HCT116 (cell line): ENCODE measurements around the gene SYCE3. TPM values are rescaled to one million over a fixed set of nuclear protein-coding genes. Genes with fewer than 3 reads are reported as not detected.
A peak's percentile ranks its signal among the peaks of the same experiment; 100 is the strongest.

Experiments used
- ATAC-seq: fragments of 200-7000 bp; cut with Tn5 transposase; 2 replicates; pipeline ENCODE4 v1.9.1; 2020; ENCODE audit warnings: mild to moderate bottlenecking, moderate library complexity
- BruUV-seq: library from RNA; stranded (reverse); fragments of 400-500 nt; replicated peaks from 2 replicates; lab custom pipeline; 2021; lab: Mats Ljungman, UMichigan
- CTCF ChIA-PET: fragments of 300-600 bp; sonication (Branson Sonifier 250); formaldehyde crosslinking; loops from one replicate; lab custom pipeline; 2021; ENCODE audit warnings: antibody characterized with exemption; lab: Charles Lee
- POLR2A ChIA-PET: fragments of 300-600, 350-600 bp; sonication (Branson Sonifier 250); formaldehyde crosslinking; loops from one replicate; lab custom pipeline; 2021; ENCODE audit warnings: antibody characterized with exemption; lab: Charles Lee
- RAD21 ChIA-PET, 2 experiments: fragments of 300-600 bp; sonication (Branson Sonifier 250); formaldehyde crosslinking; loops; one replicate each; lab custom pipeline; 2023; ENCODE audit warnings: low total read pairs in 2 of 2; ENCODE audit not compliant: uncharacterized antibody in 2 of 2, unreplicated experiment in 2 of 2, low non-redundant PET in 1 of 2; lab: Charles Lee
- DNase-seq: peaks from one replicate; pipeline ENCODE4 v3.0.0-alpha.2; 2010; ENCODE audit warnings: low read depth, low spot score
- H2AFZ ChIP-seq: fragments of 200-600 bp; shearing (Covaris generic), sonication (generic); 2 replicates; pipeline ENCODE4 v1.6.1; 2017; ENCODE audit warnings: low read depth, mixed run types, mixed read lengths, antibody characterized with exemption, low read length; ENCODE audit not compliant: poor library complexity, severe bottlenecking
- H3K27ac ChIP-seq: 2 replicates; pipeline ENCODE4 v1.5.1; 2012; ENCODE audit warnings: low read depth, low read length
- H3K27me3 ChIP-seq: fragments of 200-600 bp; sonication (generic); 2 replicates; pipeline ENCODE4 v1.6.1; 2016; ENCODE audit warnings: mixed run types, low read length, mixed read lengths; ENCODE audit not compliant: insufficient read depth
- H3K36me3 ChIP-seq, 2 experiments: fragments of 200-500 bp in 1 of 2; fragments of 200-600 bp in 1 of 2; sonication (Bioruptor generic) in 1 of 2; sonication (generic) in 1 of 2; 2 replicates each; pipeline versions ENCODE4 v1.5.1 to v1.6.1; 2014 to 2016; ENCODE audit warnings: low read length in 2 of 2, inconsistent platforms in 1 of 2, mixed read lengths in 1 of 2, mixed run types in 1 of 2; ENCODE audit not compliant: insufficient read depth in 2 of 2, control insufficient read depth in 1 of 2
- H3K4me1 ChIP-seq, 2 experiments: fragments of 200-600 bp in 1 of 2; sonication (generic) in 1 of 2; 2 replicates each; pipeline versions ENCODE4 v1.5.1 to v1.6.1; 2012 to 2017; ENCODE audit warnings: low read length in 2 of 2, inconsistent platforms in 1 of 2, mild to moderate bottlenecking in 1 of 2, mixed read lengths in 1 of 2, mixed run types in 1 of 2, moderate library complexity in 1 of 2; ENCODE audit not compliant: insufficient read depth in 2 of 2, control insufficient read depth in 1 of 2
- H3K4me2 ChIP-seq: fragments of 200-600 bp; sonication (generic); 2 replicates; pipeline ENCODE4 v1.6.1; 2017; ENCODE audit warnings: mixed run types, low read length, mixed read lengths
- H3K4me3 ChIP-seq, 2 experiments: fragments of 200-600 bp in 1 of 2; sonication (generic) in 1 of 2; replicated peaks in 1 of 2; 2 replicates each; pipeline ENCODE4 v1.5.1; 2011 to 2016; ENCODE audit warnings: low read length in 2 of 2, control low read depth in 1 of 2, low read depth in 1 of 2, mild to moderate bottlenecking in 1 of 2, mixed read lengths in 1 of 2, mixed run types in 1 of 2
- H3K79me2 ChIP-seq: fragments of 200-600 bp; sonication (generic); 2 replicates; pipeline ENCODE4 v1.6.1; 2017; ENCODE audit warnings: mild to moderate bottlenecking, mixed run types, low read length, moderate library complexity, mixed read lengths; ENCODE audit not compliant: insufficient read depth
- H3K9ac ChIP-seq: fragments of 200-600 bp; sonication (generic); 2 replicates; pipeline ENCODE4 v1.6.1; 2016; ENCODE audit warnings: low read length, mixed read lengths
- H3K9me2 ChIP-seq: fragments of 200-600 bp; sonication (generic), shearing (Covaris generic); 2 replicates; pipeline ENCODE4 v1.6.1; 2017; ENCODE audit warnings: mixed run types, mild to moderate bottlenecking, moderate library complexity; ENCODE audit not compliant: insufficient read depth
- H3K9me3 ChIP-seq, 2 experiments: fragments of 200-500 bp in 1 of 2; fragments of 200-600 bp in 1 of 2; sonication (Bioruptor generic) in 1 of 2; sonication (generic) in 1 of 2; 2 replicates each; pipeline ENCODE4 v1.6.1; 2014 to 2017; ENCODE audit warnings: low read length in 2 of 2, mixed read lengths in 2 of 2, inconsistent platforms in 1 of 2, low read depth in 1 of 2, mild to moderate bottlenecking in 1 of 2, mixed run types in 1 of 2, moderate library complexity in 1 of 2; ENCODE audit not compliant: control insufficient read depth in 1 of 2, insufficient read depth in 1 of 2
- H4K20me1 ChIP-seq: fragments of 200-600 bp; sonication (generic), shearing (Covaris generic); 2 replicates; pipeline ENCODE4 v1.6.1; 2017; ENCODE audit warnings: mixed run types, mild to moderate bottlenecking, moderate library complexity; ENCODE audit not compliant: insufficient read depth
- EGR1 ChIP-seq: IDR thresholded peaks from 2 replicates; pipeline ENCODE4 v1.6.1; 2012; ENCODE audit warnings: low read depth
- FOSL1 ChIP-seq: IDR thresholded peaks from 2 replicates; pipeline ENCODE4 v1.6.1; 2012; ENCODE audit warnings: low read depth
- SRF ChIP-seq: IDR thresholded peaks from 2 replicates; pipeline ENCODE4 v1.6.1; 2012; ENCODE audit warnings: low read depth
- ZFX ChIP-seq: fragments of 450-650 bp; IDR thresholded peaks from 2 replicates; pipeline ENCODE4 v1.6.1; 2017
- intact Hi-C: fragments of 100-400 bp; cut with micrococcal nuclease; formaldehyde crosslinking; loops from 2 replicates; pipeline ENCODE4 v1.10.0; 2022
- total RNA-seq: library from RNA; stranded (reverse); gene quantifications from one replicate; pipeline ENCODE4 v1.2.1, GENCODE V29; 2021; ENCODE audit not compliant: unreplicated experiment
- TF ChIP-seq, protein P1 (sequence below): IDR thresholded peaks from 2 replicates; pipeline ENCODE4 v1.6.1; 2012
- TF ChIP-seq, protein P2 (sequence below): IDR thresholded peaks from 2 replicates; pipeline ENCODE4 v1.6.1; 2011; ENCODE audit warnings: mild to moderate bottlenecking, low read length, moderate library complexity; ENCODE audit not compliant: insufficient replicate concordance; ENCODE audit errors: extremely low read depth

Gene SYCE3
- total RNA-seq, 1 experiment from 2014 or later, result not detected

DNA sequence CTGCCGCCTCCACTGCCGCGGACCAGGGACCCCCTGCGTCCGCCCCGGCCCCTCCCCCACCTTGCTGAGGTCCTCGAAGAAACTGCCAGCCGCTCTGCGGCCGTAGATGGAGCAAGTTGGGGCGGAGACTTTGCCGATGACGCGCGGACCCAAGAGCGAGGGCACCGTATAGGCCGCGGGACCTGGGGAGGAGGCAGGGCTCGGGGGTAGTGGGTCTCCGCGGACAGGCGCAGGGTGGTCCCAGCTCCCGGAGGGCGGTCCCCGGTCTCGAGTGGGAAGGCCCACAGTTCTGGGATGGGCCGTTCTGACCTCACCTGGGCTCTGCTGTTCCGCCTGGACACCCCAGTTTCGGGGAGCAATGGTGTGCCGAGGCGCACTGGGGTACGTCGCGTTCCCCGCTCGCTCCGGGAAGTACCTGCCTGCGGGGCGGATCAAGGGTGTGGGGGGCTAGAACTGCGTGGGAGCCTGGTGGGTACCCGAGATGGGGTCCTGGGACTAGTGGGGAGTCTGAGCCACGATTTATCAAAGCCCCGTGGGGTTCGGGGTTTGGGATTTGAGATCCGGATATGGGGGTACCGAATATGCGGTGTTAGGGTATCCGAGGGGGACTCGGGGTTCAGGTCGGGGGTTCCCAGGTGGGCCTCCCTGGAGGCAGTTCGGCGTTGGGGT lies 31.7 kb downstream of the SYCE3 start (continued):
- TF ChIP-seq, protein P1, sequence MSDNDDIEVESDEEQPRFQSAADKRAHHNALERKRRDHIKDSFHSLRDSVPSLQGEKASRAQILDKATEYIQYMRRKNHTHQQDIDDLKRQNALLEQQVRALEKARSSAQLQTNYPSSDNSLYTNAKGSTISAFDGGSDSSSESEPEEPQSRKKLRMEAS, result no peak
- TF ChIP-seq EGR1 (no peak), SRF (no peak)

GRCh38 chr22:50530580-50530876 lies 32.2 kb downstream of the SYCE3 start:
- TF ChIP-seq FOSL1 (no peak), ZFX (peak; percentile 5)
- TF ChIP-seq, protein P2, sequence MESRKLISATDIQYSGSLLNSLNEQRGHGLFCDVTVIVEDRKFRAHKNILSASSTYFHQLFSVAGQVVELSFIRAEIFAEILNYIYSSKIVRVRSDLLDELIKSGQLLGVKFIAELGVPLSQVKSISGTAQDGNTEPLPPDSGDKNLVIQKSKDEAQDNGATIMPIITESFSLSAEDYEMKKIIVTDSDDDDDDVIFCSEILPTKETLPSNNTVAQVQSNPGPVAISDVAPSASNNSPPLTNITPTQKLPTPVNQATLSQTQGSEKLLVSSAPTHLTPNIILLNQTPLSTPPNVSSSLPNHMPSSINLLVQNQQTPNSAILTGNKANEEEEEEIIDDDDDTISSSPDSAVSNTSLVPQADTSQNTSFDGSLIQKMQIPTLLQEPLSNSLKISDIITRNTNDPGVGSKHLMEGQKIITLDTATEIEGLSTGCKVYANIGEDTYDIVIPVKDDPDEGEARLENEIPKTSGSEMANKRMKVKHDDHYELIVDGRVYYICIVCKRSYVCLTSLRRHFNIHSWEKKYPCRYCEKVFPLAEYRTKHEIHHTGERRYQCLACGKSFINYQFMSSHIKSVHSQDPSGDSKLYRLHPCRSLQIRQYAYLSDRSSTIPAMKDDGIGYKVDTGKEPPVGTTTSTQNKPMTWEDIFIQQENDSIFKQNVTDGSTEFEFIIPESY, result peak; percentile 21
- Histone ChIP-seq H3K4me3 (peak overlapping the region; percentile 92 to 96), H3K9ac (peak overlapping the region; percentile 91), H3K27me3 (no peaks in the 10 kb centered on the region), H3K4me2 (peak overlapping the region; percentile 93), H3K27ac (peak overlapping the region; percentile 100), H3K4me1 (peaks cover 11 to 68% of the 10 kb centered on the region in 2 experiments; a peak in 3 of 4 replicates), H4K20me1 (no peaks in the 10 kb centered on the region), H3K79me2 (peaks cover 5% of the 10 kb centered on the region; the same call in 1 of the 2 replicates), H2AFZ (no peak overlapping the region), H3K9me3 (no peaks in the 10 kb centered on the region), H3K9me2 (no peaks in the 10 kb centered on the region), H3K36me3 (no peaks in the 10 kb centered on the region)
- peak; percentile 1 for ATAC-seq
- POLR2A ChIA-PET, result no interaction called here
- RAD21 ChIA-PET, result no interaction called here
- no TSS peak for BruUV-seq
- CTCF ChIA-PET, result no interaction called here
- no peak for DNase-seq
- intact Hi-C loops, result loop anchor here (5.0 kb wide), 1 partner anchor 92 kb away; no protein-coding TSS in a partner anchor
